ENCODE data around the gene SULT1C3. TPM values are rescaled to one million over a fixed set of nuclear protein-coding genes. Genes with fewer than 3 reads are reported as not detected.
"Not testable (repeated sequence)": the region's sequence is repeated elsewhere in the genome, so short reads cannot be mapped to it uniquely, and the experiment has no call there.

SULT1C3 gene
- total RNA-seq, 1 experiment from 2014 or later: not detected

GRCh38 chr2:108280466-108280865, 40.7 kb downstream of the SULT1C3 start:
- no peak for DNase-seq (ENCODE audit: low read depth, low spot score)
- in situ Hi-C loops (cut with HindIII; ENCODE audit: low pct_unique_long_range_greater_than_20kb, low sequenced_read_pairs): no loop called here

DNA sequence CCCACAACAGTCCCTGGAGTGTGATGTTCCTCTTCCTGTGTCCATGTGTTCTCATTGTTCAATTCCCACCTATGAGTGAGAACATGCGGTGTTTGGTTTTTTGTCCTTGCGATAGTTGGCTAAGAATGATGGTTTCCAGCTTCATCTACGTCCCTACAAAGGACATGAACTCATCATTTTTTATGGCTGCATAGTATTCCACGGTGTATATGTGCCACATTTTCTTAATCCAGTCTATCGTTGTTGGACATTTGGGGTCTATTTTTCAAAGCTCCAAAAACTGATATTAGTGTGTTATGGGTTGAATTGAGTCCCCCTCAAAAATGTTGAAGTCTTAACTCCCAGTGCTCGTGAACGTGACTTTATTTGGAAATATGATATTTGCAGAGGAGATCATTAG, 44.8 kb downstream of the SULT1C3 start:
- DNase-seq (ENCODE audit: low read depth, low spot score); in situ Hi-C loops (cut with HindIII; ENCODE audit: low pct_unique_long_range_greater_than_20kb, low sequenced_read_pairs): not testable (repeated sequence)

DNA sequence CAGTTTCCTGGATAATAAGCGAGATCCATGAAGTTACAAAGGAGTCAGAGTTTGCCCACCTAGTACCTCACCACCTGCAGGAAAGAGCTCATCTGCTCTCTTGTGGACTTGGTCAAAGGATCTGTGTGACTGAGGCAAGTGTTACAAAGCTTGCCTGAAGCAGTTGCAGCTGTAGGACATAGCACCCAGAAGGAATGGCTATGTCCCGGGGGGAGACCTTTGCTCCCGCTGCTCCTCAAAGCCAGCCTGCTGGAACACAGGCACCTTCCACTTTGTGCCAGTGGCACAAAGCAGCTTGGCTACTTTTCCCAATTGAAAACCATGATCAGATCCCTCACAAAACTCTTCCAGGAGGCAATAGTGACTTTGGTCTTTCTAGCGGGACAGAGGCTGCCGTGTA, 45.8 kb downstream of the SULT1C3 start:
- in situ Hi-C loops (cut with HindIII; ENCODE audit: low pct_unique_long_range_greater_than_20kb, low sequenced_read_pairs): no loop called here

GRCh38 chr2:108287169-108287568, 47.4 kb downstream of the SULT1C3 start:
- in situ Hi-C loops (cut with HindIII; ENCODE audit: low pct_unique_long_range_greater_than_20kb, low sequenced_read_pairs): no loop called here
- no peak for DNase-seq (ENCODE audit: low read depth, low spot score)

More for the DNA sequence above, 45.8 kb downstream of the SULT1C3 start:
- no peak for DNase-seq (ENCODE audit: low read depth, low spot score)

- DNase-seq (ENCODE audit: low read depth, low spot score): peak; percentile 77
- in situ Hi-C loops (cut with HindIII; ENCODE audit: low pct_unique_long_range_greater_than_20kb, low sequenced_read_pairs): no loop called here
Observed at GRCh38 chr2:108288534-108289106, 48.9 kb downstream of the SULT1C3 start, which contains the start of gene SULT1C2. Gene SULT1C2 (plus strand): TSS chr2:108288895. CDS start chr2:108293668, 4,773 bp downstream.

GRCh38 chr2:108293850-108294249, 54.1 kb downstream of the SULT1C3 start:
- DNase-seq (ENCODE audit: low read depth, low spot score): no peak
- in situ Hi-C loops (cut with HindIII; ENCODE audit: low pct_unique_long_range_greater_than_20kb, low sequenced_read_pairs): no loop called here

- no peak for DNase-seq (ENCODE audit: low read depth, low spot score)
- in situ Hi-C loops (cut with HindIII; ENCODE audit: low pct_unique_long_range_greater_than_20kb, low sequenced_read_pairs): no loop called here
Observed at GRCh38 chr2:108297436-108298141, 57.8 kb downstream of the SULT1C3 start.

DNA sequence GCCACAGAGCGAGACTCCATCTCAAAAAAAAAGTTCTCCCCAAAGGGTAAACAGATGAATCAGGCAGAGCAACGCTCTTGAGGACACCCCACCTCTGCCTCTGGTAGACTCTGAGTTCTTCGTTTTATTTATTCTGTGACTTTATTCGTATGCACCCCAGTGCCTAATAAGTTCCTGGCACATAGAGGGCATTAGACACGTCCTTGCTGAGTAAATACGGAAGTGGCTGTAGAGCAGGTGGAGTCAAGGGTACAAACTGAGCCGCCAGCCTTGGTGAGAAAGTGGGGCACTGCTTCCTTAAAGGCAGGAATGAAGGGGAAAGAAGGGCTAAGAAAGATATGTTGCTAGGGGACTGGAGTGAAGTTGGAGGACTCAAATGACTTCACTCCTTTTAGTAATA, 61.8 kb downstream of the SULT1C3 start:
- in situ Hi-C loops (cut with HindIII; ENCODE audit: low pct_unique_long_range_greater_than_20kb, low sequenced_read_pairs): no loop called here
- no peak for DNase-seq (ENCODE audit: low read depth, low spot score)

DNA sequence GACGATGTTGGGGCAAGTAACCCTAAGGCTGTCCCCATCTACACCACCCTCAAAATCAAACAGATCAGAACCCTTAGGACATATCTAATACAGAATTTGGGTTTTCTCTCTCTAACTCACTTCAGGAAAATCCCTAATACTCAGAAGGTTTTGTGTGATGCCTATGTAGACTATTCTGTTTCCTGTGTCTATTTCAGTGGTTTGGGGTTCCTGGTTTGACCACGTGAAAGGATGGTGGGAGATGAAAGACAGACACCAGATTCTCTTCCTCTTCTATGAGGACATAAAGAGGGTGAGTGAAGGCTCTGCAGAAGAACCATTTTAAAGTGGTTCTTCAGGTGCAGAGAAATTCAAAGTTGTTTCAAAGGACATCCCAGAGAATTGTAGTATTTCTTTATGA, 65.2 kb downstream of the SULT1C3 start:
- in situ Hi-C loops (cut with HindIII; ENCODE audit: low pct_unique_long_range_greater_than_20kb, low sequenced_read_pairs): no loop called here
- DNase-seq (ENCODE audit: low read depth, low spot score): no peak

DNA sequence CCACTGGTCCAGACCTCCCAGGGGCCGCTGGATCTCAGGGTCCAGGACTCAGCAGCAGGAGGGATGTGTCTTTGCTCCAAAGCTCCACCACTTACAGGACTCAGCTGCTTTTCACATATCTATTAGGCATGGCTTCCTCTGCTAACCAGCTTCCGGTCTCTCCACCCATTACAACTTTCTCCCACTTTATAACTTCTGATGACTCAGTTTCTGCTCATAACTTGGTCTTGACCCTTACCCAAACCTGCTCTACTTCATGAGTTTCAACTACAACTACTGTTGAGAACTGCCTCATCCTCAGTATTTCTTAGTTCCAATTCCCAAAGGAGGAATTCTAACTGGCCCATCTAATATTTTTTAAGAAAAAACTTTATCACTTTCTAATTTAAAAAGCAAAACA, 66.1 kb downstream of the SULT1C3 start:
- in situ Hi-C loops (cut with HindIII; ENCODE audit: low pct_unique_long_range_greater_than_20kb, low sequenced_read_pairs): no loop called here
- DNase-seq (ENCODE audit: low read depth, low spot score): no peak

DNA sequence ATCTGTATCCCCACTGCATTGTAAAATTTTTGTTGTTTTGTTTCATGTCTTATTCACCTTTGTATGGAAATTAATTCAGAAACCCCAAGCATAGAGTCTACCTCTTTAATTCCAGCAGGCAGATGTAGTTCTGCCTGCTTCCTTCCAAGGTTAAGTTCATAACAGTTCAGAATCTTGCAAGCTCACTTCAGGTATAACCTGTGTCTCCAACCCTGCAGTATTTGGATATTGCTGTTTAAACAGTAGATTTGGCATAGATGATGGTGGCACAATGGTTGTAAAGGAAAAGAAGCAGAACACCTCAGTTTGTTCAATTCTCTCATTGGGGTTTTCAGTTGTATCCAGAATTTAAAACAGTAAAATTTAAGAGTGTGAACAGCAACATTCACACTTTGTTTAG, 70.1 kb downstream of the SULT1C3 start:
- in situ Hi-C loops (cut with HindIII; ENCODE audit: low pct_unique_long_range_greater_than_20kb, low sequenced_read_pairs): no loop called here

More for the DNA sequence above, 70.1 kb downstream of the SULT1C3 start:
- DNase-seq (ENCODE audit: low read depth, low spot score): no peak

Other genes with a start within 250 kb of the SULT1C3 start
- gene SULT1C2, start 48.9 kb downstream of the SULT1C3 start, total RNA-seq (2014; rRNA removed; shearing (Covaris generic)): 5.0 and 10.7 TPM in 2 replicates
- gene SULT1C4, start 138.0 kb downstream of the SULT1C3 start, total RNA-seq (2014; rRNA removed; shearing (Covaris generic)): not detected in 2 replicates
- gene GCC2, start 209.2 kb downstream of the SULT1C3 start, total RNA-seq (2014; rRNA removed; shearing (Covaris generic)): 16.4 and 24.7 TPM in 2 replicates

Data from SK-MEL-5 (cell line).